Measurements from ENCODE around the gene RFC2.
A peak's percentile ranks its signal among the peaks of the same experiment; 100 is the strongest.
"Not testable (repeated sequence)": the region's sequence is repeated elsewhere in the genome, so short reads cannot be mapped to it uniquely, and the experiment has no call there.

The RFC2 gene

DNA sequence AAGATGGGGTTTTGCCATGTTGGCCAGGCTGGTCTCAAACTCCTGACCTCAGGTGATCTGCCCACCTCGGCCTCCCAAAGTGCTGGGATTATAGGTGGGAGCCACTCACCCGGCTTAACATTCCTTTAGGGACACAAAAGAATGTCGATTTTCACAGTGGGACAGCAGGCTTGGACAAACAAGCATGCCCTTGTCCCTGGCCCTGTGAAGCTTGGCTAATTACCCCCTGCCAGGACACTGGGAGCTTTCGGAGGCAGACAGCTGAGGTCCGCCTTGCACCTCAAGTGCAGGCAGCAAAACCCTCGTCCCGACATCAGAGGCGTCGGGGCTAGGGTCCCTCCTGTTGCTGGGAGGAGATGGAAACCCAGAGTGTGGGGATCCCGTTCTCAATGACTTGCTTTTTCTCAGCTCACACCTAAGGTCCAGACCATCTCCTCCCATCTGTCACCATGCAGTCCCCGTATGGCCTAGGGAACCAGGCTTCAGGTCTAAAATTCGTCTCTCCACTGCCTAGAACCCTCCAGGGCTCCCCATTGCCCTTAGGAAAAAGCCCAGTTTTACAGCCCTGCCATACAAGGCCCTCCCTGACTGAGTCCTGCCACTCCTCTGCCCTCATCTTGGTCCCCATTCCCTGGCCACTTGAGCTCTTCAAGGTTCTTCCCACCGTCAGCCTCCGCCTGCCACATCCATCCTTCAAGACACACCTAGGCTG lies 28.7 kb upstream of the RFC2 start:
- DNase-seq (ENCODE audit: low read depth, low spot score), result no peak

- DNase-seq (ENCODE audit: low read depth, low spot score), result no peak
Measured at GRCh38 chr7:74280985-74281384, 26.8 kb upstream of the RFC2 start.

- no peak for DNase-seq (ENCODE audit: low read depth, low spot score)
Measured at GRCh38 chr7:74277636-74278035, 23.4 kb upstream of the RFC2 start.

DNA sequence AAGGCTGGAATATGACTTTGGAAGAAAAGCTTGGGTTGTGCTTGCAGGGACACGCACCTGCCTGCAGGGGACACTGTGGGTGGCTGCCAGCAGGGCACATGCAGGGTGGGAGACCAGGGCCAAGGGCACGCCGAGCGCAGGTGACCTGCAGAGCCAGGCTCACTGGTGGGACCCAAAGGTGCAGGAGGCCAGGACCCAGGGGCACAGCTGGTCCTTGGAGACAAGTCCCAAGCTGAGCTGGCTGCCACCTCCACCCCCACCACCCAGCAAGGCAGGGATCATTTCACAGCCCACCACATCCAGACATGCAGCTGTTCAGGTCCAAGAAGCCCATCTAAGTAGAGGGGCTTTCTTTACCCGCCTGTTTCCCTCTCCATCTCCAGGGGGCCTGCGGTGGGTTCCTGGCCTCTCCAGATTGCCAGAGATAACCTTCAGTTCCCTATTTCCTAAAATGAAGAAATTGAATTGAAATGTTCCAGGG lies 21.2 kb upstream of the RFC2 start:
- no peak for DNase-seq (ENCODE audit: low read depth, low spot score)

DNA sequence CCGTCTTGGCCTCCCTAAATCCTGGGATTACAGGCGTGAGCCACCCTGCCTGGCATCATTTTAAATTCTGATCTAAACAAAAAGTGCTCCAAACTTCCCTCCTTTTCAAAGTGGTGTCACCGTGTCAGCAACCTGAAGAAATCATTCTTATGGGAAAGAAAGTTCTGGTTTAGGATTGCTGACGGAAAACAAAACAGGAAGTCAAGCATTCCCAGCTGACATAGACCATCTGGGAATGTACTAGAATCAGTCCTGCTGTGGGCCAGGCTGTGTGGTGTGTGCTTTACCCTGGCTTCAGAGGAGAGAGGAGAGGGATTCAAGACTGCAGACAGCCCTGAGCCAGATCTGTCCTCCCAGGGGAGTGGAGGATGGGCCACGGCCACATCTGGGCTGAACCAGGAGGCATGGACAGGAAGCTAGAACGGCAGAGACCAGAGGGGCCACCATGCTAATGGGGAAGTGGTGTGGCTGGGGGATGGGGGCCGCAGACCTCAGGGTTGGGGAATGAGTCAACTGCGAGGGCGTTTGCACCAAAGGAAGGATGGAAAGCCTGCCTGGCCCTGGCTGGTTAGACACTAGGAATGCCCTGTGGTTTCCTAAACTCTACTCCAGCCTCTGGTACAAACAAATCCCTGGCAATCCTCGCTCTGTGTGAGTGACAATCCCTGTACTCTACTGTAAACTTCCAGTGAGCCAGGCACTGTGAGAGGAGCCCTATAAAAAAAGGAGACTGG lies 18.3 kb upstream of the RFC2 start:
- DNase-seq (ENCODE audit: low read depth, low spot score), result peak; percentile 97

DNA sequence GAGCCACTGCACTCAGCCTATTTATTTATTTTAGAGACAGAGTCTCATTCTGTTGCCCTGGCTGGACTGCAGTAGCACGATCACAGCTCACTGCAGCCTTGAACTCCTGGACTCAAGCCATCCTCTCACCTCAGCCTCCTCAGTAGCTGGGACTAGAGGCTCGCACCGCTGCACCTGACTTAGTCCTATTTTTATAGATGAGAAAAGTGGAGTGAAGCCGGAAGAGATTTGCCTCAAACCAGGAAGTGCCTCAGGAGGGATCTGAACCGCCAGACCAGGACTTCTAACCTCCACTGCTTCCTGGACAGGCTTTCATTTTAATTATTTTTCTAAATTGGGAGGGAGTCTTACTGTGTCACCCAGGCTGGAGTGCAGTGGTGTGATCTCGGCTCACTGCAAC lies 17.5 kb upstream of the RFC2 start:
- DNase-seq (ENCODE audit: low read depth, low spot score), result no peak

DNA sequence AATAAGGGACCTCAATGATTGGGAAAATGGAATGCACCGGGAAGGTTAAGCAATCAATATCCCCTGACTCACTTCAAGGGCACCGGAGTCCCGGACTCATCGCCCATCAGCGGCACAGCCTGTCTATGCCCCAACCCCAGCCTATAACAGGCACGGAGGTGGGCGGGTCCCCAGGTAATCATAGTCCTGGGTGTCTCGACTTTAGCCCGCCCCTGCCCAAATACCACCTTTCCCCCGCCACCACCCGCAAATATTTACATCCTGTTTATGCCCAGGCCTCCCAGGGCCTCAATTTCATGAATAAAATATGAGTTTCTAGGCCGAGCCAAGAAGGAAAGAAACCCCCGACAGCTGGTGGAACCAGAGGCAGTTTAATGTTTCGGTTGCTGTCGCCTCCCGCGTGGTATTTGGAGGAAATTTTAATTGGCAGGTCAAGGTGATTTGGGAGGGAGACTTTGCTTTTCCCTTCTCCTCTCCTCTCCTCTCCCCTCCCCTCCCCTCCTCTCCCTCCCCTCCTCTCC lies 15.6 kb upstream of the RFC2 start:
- DNase-seq (ENCODE audit: low read depth, low spot score), result no peak

DNA sequence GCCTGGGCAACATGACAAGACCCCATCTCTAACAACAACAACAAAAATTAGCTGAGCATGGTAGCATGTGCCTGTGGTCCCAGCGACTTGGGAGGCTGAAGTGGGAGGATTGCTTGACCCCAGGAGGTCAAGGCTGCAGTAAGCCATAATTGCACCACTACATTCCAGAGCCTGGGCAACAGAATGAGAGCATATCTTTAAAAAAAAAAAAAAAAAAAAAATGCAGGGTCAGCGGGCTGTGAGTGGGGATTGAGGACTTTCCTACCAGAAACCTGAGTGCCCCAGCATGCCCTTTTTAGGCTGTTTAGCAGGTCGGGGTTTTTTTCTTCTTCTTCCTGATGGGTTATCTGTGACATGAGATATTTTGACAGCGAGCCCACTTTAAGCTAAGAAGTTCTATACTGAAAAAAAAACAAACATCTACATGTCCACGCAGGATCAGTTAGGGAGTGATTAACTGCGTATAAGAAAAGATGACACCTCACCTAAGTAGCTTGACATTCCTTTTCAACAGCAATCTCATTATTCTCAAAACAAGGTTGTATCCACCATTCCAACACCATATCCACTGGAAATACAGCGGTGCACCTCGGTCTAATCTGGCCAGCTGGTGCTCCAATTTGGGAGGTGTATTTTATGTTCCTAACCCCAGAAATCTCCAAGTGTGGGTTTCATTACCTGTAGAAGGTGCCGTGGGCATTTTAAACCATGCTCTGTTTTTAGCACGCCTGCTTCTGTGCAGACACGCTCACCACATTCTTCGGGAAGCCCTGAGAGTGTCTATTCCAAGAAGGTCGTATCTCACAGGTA lies 13.8 kb upstream of the RFC2 start:
- no peak for DNase-seq (ENCODE audit: low read depth, low spot score)

- no peak for DNase-seq (ENCODE audit: low read depth, low spot score)
Measured at GRCh38 chr7:74266191-74266963, 12.2 kb upstream of the RFC2 start.

GRCh38 chr7:74263399-74264120 lies 9.4 kb upstream of the RFC2 start:
- no peak for DNase-seq (ENCODE audit: low read depth, low spot score)

GRCh38 chr7:74262639-74263398 lies 8.6 kb upstream of the RFC2 start:
- no peak for DNase-seq (ENCODE audit: low read depth, low spot score)

GRCh38 chr7:74258639-74259038 lies 4.4 kb upstream of the RFC2 start:
- DNase-seq (ENCODE audit: low read depth, low spot score), result no peak

DNA sequence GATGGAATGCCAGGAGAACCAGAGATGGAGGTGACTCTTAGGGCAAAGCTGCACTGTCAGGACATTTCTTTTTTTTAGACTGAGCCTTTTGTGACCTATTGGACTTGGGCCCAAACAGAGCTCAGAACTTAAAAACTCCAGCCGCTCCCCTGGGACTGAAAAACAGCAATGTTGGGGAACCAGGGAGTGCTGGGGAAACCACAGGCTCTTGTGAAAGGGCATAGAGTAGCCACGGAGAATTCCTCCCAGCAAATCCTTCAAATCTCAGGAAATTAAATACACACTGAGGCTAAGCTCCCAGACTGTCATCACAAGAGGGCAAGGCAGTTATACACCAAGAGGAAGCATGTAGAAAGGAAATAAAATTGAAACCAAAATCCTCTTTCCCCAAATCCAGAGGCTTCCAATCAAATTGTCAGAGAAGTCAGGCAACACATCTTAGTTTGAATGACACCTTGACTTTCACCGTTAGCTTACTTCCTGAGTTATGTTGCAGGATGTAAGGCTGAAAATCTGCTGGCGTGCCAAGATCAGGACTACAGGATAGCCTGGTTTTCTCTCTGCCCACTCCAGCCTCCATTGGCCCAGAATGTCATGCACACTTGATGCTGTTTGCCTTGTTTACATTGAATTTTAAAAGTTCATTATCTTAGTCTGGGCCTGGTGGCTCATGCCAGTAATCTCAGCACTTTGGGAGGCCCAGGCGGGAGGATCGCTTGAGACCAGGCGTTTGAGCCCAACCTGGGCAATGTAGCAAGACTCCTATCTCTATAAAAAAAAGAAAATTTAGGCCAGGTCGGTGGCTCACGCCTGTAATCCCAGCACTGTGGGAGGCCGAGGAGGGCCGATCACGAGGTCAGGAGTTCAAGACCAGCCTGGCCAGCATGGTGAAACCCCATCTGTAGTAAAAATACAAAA lies 2.6 kb upstream of the RFC2 start:
- peak; percentile 96 for DNase-seq (ENCODE audit: low read depth, low spot score)

GRCh38 chr7:74255461-74255860 lies 1.3 kb upstream of the RFC2 start:
- DNase-seq (ENCODE audit: low read depth, low spot score), result not testable (repeated sequence)

GRCh38 chr7:74254858-74255379 lies 720 bp upstream of the RFC2 start:
- no peak for DNase-seq (ENCODE audit: low read depth, low spot score)

DNA sequence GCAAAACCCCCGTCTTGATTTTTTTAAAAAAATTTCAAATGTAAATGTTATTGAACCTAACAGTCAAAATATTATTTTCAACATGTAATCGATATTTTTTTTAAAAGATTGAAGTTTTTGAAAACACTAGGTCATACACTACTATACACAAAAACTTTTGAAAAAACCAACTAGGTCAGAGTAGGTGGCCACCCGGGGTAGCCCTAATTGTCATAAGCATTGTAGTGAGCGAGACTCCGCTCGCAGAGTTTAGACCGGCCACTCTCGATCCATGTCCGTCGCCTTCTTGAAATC lies 417 bp downstream of the RFC2 start:
- DNase-seq (ENCODE audit: low read depth, low spot score), result no peak

DNA sequence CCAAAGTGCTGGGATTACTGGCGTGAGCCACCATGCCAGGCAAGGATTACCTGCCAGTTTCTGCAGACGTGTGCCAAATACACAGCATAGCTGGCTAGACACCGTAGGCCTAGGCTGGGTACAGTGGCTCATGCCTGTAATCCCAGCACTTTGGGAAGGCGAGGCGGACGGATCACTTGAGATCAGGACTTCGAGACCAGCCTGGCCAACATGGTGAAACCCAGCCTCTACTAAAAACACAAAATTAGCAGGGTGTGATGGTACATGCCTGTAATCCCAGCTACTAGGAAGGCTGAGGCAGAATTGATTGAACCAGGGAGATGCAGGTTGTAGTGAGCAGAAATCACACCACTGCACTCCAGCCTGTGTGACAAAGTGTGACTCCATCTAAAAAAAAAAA lies 868 bp downstream of the RFC2 start:
- DNase-seq (ENCODE audit: low read depth, low spot score), result no peak

DNA sequence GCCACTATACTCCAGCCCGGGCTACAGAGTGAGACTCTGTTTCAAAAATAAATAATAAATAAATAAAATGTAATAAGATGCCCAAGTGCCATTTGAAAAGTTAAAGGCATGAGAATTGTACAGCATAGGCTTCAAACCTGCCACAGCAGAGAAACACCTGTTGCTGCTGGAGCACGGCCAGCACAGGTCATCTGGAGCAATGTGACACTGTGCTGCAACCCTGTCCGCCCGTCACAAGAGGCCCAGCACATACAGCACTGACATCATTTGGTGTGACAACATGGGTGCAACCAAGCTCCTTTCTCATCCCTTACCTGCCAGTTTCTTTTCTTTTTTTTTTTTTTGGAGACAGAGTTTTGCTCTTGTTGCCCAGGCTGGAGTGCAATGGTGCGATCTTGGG lies 1.3 kb downstream of the RFC2 start:
- no peak for DNase-seq (ENCODE audit: low read depth, low spot score)

- not testable (repeated sequence) for DNase-seq (ENCODE audit: low read depth, low spot score)
Measured at GRCh38 chr7:74249058-74249457, 5.1 kb downstream of the RFC2 start.
